ENCODE results near the gene CCND3.

DNA sequence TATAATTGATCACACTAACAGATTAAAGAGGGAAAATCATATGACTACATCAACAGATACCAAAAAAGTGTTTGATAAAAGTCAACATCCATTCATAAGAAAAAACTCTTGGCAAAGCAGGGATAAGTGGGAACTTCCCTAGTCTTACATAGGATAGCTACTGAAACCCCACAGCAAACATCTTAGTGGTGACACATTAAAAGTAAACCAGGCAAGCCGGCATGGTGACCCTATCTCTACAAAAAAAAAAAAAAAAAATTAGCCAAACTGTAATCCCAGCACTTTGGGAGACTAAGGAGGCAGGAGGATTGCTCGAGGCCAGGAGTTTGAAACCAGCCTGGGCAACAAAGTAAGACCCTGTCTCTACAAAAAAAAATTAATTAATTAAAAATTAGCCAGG, 13.8 kb upstream of the CCND3 start:
- TF ChIP-seq CTCF (conservative IDR thresholded peaks at IDR 0.05; ENCODE audit: low read depth, low read length): no peak
- no peak for TF ChIP-seq EZH2 (IDR thresholded peaks at IDR 0.05; ENCODE audit: borderline replicate concordance, low read depth, low read length, poor library complexity, severe bottlenecking)

Measured in A673 (cell line).